Measurements from ENCODE around the gene DHX32.

The DHX32 gene

DNA sequence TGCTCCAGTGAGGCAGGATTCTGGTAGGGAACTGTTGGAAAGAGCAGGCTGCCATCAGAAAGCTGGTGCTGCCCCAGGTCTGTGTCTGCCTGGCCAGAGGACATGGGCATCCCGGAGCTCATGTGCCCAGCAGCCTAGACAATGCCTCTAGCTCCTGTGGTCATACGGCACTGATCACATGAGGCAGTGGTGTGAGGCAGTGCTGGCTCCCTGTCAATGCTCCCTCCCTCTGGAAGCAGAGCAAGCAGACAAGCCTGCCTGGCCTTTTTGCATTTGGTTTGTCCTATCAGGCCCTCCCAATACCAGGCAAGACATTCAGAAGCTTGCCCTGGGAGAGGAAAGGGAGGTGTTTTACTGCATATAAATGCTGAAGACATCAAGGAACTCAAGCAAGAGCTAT is 86.0 kb downstream of the DHX32 start:
- no peak for DNase-seq (ENCODE audit: low read depth)
- H3K4me3 ChIP-seq (ENCODE audit: low read depth, low read length), result no peak overlapping the region
- TF ChIP-seq, protein P1, sequence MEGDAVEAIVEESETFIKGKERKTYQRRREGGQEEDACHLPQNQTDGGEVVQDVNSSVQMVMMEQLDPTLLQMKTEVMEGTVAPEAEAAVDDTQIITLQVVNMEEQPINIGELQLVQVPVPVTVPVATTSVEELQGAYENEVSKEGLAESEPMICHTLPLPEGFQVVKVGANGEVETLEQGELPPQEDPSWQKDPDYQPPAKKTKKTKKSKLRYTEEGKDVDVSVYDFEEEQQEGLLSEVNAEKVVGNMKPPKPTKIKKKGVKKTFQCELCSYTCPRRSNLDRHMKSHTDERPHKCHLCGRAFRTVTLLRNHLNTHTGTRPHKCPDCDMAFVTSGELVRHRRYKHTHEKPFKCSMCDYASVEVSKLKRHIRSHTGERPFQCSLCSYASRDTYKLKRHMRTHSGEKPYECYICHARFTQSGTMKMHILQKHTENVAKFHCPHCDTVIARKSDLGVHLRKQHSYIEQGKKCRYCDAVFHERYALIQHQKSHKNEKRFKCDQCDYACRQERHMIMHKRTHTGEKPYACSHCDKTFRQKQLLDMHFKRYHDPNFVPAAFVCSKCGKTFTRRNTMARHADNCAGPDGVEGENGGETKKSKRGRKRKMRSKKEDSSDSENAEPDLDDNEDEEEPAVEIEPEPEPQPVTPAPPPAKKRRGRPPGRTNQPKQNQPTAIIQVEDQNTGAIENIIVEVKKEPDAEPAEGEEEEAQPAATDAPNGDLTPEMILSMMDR (IDR thresholded peaks at IDR 0.05; ENCODE audit: insufficient read depth, low read depth, low read length, missing control alignments), result no peak

DNA sequence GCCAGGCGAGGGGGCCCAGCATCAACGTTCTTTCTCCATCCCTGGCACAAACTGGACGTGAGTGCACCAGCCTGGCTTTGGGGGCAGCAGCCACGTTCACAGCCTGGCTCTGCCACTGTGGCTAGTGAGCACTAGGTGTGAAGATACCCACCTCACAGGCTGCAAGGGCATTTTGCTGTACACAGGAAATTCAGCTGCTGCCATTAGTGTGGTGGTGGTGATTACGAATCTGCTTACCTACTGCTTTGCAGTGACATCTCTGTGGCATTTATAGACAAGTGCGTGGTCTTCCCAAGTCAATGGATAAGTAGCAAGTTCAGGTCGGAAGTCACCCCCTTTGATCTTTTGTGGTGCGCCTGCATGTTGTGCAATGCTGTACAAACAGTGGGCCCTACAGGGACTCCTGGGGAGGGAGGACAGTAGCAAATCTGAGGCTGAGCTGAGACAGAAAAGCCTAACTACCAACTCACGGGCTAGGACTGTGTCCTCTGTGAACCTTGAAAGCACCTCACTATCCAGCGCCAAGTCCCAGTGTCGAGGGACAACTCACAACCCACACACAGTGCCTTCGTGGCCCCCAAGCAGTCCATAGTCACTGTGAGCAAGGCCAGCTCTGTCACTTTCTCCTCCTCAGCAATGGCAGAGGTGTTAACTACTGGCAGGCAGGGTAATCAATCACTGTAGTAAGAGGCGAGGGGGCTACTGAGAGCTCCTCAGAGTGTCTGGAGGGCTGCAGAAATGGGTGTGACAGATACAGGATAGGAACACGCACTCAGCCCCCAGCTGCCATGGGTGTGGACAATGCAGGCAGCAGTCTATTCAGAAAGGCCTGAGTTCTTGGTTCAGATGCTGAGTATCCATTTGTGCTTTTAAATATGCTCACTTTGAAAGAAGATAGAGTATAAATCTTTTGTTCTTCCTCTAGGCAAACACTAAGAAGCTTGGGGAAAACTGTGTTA is 88.5 kb downstream of the DHX32 start:
- no peak for DNase-seq (ENCODE audit: low read depth)
- TF ChIP-seq, protein P1 (IDR thresholded peaks at IDR 0.05; ENCODE audit: insufficient read depth, low read depth, low read length, missing control alignments), result no peak
- no peak overlapping the region for H3K4me3 ChIP-seq (ENCODE audit: low read depth, low read length)

DNA sequence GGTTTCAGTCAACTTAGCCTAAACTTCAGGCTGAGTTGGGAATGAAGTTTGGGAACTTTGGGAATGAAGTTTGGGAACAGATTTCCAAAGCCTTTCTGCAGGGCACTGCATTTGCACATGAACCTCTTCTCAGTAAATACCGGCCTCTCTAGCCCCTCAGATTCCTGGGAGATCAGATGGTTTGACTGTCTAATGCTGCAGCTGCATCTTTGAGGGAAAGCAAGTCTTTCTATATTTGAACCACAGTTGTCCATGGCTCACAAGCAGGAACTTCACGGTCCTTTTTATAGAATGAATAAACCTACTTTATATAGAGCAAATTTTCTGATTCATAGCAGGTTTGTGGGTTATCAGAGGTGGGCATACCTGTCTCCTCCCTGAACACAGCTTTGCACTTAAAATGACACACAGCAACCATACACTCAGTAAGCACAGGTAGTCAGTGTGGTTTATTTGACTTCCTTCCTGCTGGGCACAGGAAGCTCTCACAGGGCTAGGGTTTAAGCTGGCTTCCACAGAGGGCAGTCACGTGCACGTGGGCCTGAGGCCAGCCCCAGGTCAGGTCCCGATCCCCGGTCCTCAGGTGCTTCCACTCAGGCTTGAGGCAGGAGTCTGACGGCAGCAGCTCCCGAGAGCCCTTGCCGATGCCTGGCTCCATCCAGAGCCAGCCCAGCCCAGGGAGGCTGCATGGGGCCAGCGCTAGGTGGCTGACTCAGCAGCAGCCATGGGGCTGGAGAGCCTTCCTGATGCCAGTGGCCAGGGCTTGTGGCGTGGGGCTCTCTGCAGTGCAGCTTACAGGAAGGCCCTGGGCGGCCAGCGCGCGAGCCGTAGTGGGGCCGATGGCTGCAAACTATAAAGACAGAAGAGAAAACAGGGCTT is 92.7 kb downstream of the DHX32 start:
- TF ChIP-seq, protein P1 (IDR thresholded peaks at IDR 0.05; ENCODE audit: insufficient read depth, low read depth, low read length, missing control alignments), result no peak
- DNase-seq (ENCODE audit: low read depth), result peak; percentile 13
- H3K4me3 ChIP-seq (ENCODE audit: low read depth, low read length), result no peak overlapping the region

All from GM12865 (cell line).